GM18867 (cell line): Measurements from ENCODE around the gene CNGB1.
"Not testable (repeated sequence)": the region's sequence is repeated elsewhere in the genome, so short reads cannot be mapped to it uniquely, and the experiment has no call there.

Source experiments
- ATAC-seq: cut with Tn5 transposase; IDR thresholded peaks from one replicate; pipeline ENCODE4 v1.9.1; 2021; ENCODE audit warnings: mild to moderate bottlenecking, moderate library complexity; ENCODE audit not compliant: unreplicated experiment

The CNGB1 gene

DNA sequence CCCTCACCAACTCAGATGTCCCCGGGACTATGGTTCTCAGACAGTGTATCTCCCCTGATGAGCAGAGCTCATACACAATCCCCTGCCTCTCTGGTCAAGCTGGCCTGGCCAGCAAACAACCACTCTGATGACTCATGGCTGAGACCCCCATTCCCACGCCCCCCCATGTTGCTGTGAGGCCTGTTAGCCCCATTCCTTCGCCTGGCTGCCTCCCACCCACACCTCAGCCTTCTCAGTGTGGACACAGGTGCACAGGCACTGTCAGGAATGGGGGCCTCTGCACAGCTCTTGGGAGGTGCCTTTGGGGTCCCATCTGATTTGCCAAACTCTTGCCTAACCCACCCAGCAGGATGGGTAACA lies 80.2 kb downstream of the CNGB1 start:
- no peak for ATAC-seq

- ATAC-seq, result no peak
These were observed 80.8 kb downstream of the CNGB1 start for GRCh38 chr16:57889960-57890751.

- ATAC-seq, result no peak
These were observed 81.4 kb downstream of the CNGB1 start for GRCh38 chr16:57889522-57889921.

DNA sequence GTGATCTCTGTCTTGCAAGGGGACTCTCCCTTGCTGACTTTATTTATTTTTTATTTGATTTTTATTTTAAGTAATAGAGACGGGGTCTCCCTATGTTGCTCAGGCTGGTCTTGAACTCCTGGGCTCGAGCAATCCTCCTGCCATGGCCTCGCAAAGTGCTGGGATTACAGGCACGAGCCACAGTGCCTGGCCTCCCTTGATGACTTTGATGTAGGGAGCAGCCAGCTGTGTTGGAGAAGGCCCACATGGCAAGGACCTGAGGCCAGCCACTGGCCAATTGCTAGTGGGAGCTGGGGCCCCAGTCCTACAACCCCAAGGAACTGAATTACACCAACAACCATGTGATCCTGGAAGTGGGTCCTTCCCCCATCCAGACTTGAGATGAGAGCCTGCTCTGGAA lies 81.8 kb downstream of the CNGB1 start:
- ATAC-seq, result no peak

- ATAC-seq, result no peak
These were observed 82.8 kb downstream of the CNGB1 start for GRCh38 chr16:57888128-57888527.

DNA sequence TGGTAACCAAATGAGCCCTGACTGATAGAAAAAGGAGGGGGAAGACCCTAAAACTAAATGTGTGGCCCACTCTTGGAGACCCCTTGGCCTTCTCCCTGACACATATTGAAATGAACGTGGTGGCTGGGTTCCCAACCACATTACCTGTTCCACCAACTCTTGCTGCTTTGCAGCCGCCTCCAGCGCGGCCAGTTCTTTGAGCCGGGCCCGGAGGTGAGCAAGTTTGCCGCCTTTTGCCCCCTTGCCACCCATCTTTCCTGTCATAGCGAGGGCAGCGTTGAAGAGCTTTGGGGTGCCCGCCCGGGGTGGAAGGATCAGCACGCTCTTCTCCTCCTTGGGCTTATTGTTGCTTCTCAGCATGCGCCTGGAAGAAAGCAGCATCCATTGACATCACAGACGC lies 83.2 kb downstream of the CNGB1 start:
- ATAC-seq, result no peak

DNA sequence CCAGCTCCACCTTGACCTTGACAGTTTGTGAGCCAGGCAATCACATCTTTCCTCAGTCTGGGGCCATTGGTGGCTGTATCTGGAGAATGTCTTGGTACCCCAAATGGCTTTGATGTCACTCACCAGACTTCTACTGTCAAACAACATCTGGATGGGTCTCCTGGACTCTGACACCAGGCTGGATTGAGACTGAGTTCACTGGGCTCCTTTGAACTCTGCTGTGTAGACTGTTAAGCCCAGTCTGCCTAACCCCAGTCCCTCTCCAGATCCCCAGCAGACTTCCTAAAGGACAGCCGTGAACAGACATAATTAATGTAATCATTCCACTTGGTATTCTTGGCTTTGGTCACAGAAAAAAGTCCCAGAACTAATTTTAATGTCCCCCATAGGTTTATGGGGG lies 84.5 kb downstream of the CNGB1 start:
- ATAC-seq, result no peak

DNA sequence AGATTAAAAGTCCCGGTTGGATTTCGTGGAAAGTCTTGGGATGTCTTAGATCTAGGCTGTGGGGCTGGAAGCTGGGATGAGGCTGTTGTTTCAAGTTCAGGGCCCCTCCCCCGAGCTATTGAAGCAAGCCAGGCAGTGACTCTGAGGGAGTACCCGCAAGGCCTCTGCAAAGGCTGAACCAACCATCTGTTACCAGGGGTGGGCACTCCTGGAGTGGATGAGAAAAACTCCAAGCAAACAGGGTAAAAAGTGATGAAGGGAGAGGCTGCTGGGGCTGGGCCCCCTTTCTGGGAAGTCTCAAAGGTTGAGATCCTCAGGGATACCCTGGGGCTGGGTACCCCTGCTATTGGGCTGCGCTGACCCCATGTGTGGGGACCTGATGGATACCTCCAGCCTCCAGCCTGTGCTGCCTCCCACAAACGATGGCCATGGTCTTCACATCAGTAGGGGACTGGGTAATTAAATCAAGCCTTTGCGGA lies 86.2 kb downstream of the CNGB1 start:
- ATAC-seq, result no peak

DNA sequence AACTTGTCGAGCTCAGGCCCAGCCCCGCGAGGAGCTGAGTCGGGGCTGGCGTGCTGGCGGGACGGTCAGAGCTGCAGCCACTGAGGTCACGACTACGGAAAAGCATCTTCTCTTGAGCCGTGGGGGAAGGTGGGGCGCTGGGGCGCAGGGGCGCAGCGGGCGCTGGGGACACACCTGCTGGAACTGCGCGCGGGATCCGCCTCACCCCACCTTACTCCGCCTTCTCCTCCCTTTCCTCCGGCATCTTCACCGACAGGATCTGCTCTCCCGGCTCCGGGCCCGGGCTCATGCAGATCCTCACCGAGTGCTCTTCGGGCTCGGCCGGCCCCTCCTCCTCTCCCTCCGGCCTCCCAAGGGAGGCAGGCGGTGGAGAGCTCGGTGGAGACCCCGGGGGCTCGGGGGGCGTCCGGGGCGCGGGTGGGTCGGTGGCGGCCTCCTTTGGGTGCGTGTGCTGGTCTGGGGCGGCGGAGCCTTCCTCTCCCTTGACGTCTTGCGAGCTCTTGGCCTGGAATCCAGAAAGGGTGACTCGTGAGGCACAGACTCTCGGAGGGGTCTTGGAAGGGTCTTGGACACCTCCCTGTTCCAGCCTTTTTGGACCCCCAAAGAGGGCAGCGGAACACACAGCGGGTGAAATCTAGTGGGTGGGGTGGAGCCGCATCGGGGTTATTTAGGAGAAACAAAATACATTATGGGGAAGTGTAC lies 86.8 kb downstream of the CNGB1 start:
- ATAC-seq, result no peak

DNA sequence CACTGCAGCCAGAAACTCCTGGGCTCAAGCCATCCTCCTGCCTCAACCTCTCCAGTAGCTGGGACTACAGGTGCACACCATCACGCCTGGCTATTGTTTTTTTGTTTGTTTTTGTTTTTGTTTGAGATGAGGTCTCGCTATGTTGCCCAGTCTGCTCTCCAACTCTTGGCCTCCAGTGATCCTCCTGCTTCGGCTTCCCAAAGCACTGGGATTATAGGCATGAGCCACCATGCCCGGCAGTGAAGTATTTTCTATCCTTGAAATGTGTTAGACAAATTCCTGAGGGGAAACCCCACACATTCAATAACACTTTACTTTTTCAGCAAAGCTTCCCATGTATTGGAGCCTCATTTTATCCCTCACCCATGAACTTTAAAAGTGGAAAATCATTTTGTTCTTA lies 87.4 kb downstream of the CNGB1 start:
- ATAC-seq, result no peak

GRCh38 chr16:57882792-57883191 lies 88.1 kb downstream of the CNGB1 start:
- no peak for ATAC-seq

DNA sequence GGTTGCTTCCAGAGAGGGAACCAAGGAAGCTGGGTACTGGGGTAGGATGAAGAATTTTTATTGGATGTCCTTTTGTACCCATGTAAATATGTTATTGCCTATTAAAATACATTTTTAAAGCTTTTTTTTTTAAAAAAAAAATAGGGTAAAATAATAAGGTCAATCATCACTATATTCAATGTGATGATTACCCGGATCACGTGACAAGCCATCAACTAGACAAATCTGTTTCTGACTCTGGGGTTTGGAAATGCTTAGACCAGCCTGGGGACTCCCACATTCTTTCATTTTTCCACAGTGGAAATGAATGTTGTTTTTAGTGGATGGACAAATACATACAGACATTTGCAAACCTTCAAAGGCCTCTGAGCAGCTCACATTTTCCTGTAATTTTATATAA lies 88.7 kb downstream of the CNGB1 start:
- ATAC-seq, result no peak

GRCh38 chr16:57878586-57878985 lies 92.3 kb downstream of the CNGB1 start:
- no peak for ATAC-seq

DNA sequence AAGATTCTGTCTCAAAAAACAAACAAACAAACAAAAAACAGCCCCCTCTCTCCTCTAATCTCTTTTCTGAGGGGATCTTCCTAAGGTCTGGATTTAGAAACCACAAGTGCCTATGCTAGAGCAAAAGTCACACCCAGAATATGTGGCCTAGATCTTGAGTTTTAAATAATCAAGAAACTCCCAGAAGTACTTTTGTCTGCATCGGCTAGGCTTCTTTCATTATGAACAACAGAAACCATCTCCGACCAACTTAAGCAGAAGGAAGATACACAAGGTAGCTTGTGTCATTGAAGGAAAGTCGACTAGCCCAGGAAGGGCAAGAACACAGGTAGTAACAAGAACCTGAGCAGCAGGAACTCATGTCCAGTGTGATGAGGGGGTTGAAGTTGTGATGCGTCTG lies 94.7 kb downstream of the CNGB1 start:
- peak; percentile 58 for ATAC-seq

DNA sequence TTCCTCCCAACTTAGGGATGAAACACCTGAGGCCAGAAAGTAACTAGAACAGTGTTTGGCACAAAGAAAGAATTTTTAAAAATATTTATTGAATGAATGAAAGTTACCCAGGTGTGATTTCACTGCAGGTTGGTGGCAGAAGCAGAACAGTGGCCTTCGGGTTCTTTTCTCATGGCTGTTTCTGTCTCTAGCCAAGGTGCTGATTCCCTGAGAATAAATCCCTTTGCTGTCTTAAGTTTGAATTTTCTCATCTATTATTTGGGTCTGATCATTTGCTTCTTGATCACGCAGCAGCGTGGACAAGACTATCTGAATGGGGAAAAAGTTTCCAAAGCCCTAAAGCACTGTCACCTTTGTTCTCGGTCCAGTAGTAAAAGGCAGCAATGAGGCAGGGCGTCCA lies 95.6 kb downstream of the CNGB1 start:
- ATAC-seq, result no peak

- ATAC-seq, result no peak
These were observed 97.7 kb downstream of the CNGB1 start for GRCh38 chr16:57873218-57873617.

DNA sequence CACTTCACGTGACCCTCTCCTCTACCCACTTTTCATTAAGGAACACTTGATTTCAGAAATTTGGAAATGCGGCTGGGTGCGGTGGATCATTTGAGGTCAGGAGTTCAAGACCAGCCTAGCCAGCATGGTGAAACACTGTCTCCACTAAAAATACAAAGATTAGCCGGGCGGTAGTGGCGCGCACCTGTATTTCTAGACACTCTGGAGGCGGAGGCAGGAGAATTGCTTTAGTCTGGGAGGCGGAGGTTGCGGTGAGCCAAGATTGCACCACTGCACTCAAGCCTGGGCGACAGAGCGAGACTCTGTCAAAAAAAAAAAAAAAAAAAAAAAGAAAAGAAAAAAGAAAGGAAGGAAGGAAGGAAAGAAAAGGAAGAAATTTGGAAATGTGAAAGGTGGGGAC lies 98.2 kb downstream of the CNGB1 start:
- not testable (repeated sequence) for ATAC-seq

DNA sequence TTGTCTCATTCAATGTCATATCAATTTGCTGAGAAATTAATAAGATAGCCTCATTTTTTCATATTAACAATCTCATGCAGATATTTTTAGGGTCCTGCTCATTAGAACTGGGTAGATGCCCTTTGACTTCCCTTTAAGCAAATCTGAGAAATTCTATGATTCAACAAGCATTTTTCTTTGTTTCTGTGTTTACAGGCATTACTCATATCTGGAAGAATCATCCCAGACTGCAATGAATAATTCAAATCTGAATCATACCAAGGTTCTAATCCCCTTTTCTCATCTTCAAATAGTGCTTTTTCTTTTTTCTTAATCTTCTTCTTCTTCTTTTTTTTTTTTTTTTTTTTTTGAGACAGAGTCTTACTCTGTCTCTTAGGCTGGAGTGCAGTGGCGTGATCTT lies 99.5 kb downstream of the CNGB1 start:
- ATAC-seq, result no peak

- no peak for ATAC-seq
These were observed 100.0 kb downstream of the CNGB1 start for GRCh38 chr16:57870753-57871454.

- ATAC-seq, result no peak
These were observed 101.9 kb downstream of the CNGB1 start for GRCh38 chr16:57868913-57869520.

DNA sequence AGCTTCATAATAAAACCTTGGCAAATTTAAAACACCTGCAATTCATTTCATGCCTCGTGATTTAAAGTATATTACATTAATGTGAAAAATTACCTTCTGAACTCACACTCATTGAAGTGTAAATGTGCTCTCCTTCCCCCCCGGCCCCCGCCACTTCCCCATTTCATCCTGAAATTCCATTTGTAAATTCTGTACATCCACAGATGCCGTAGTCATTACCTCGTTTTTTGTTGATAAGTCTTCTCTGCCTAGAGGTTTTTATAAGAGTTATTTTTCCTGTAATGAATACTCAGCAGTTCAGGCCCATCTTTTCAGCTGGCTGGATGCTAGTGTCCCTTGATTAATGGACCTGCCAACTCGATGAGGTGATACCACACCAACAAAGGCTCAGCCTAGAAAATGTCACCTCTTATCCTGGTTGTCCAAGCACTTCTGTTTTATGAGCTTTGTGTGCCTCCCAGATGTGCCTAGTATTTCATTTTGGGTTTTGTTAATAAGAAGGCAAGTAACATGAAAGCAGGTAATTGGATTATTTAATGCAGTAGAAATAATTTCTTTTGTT lies 103.8 kb downstream of the CNGB1 start:
- no peak for ATAC-seq
